H1 (cell line): Measurements from ENCODE around the gene RPL38. TPM values are rescaled to one million over a fixed set of nuclear protein-coding genes. Genes with fewer than 3 reads are reported as not detected.

Experiments used
- BCL11A ChIP-seq, 2 experiments: IDR thresholded peaks; one replicate each; pipeline ENCODE4 v1.6.1; 2011; ENCODE audit warnings: low read depth in 2 of 2, low read length in 2 of 2, mild to moderate bottlenecking in 2 of 2
- CHD7 ChIP-seq: fragments of 300-600 bp; sonication (generic); IDR thresholded peaks from 2 replicates; pipeline ENCODE4 v1.7.1; 2012; ENCODE audit warnings: low read length, moderate library complexity, mild to moderate bottlenecking, inconsistent platforms; ENCODE audit not compliant: insufficient replicate concordance
- E2F6 ChIP-seq: IDR thresholded peaks from 2 replicates; pipeline ENCODE4 v1.6.1; 2012; ENCODE audit warnings: inconsistent platforms
- GABPA ChIP-seq: IDR thresholded peaks from 2 replicates; pipeline ENCODE4 v1.6.1; 2011; ENCODE audit warnings: mild to moderate bottlenecking, low read length, moderate library complexity, borderline replicate concordance; ENCODE audit not compliant: insufficient read depth
- JUND ChIP-seq: IDR thresholded peaks from 2 replicates; pipeline ENCODE4 v1.6.1; 2011; ENCODE audit warnings: mild to moderate bottlenecking, improper control_type of control experiment, low read length
- POLR2A ChIP-seq, 2 experiments: IDR thresholded peaks; 1 replicate in 1 of 2; 2 replicates in 1 of 2; pipeline ENCODE4 v1.6.1; 2011; ENCODE audit warnings: low read depth in 2 of 2, low read length in 2 of 2, mild to moderate bottlenecking in 2 of 2; ENCODE audit errors: control extremely low read depth in 1 of 2
- SUZ12 ChIP-seq: fragments of 200-600 bp; sonication (generic); IDR thresholded peaks from 2 replicates; pipeline ENCODE4 v1.6.1; 2012; ENCODE audit warnings: mild to moderate bottlenecking, inconsistent platforms, low read length, moderate library complexity, mixed read lengths
- polyA plus RNA-seq, 7 experiments: library from polyadenylated mRNA; depleted of rRNA in 3 of 7; stranded (reverse) in 5 of 7; unstranded in 2 of 7; fragments of >200 nt in 5 of 7; fragments of 200-250 nt in 2 of 7; gene quantifications; 1 replicate in 5 of 7; 2 replicates in 1 of 7; 4 replicates in 1 of 7; pipeline versions ENCODE4 v1.2.1 to v1.2.3, GENCODE V29; 2011 to 2013; ENCODE audit warnings: missing spikeins in 2 of 7, mixed read lengths in 2 of 7
- total RNA-seq: library from RNA; stranded (reverse); fragmentation: NEBNext Ultra II Directional; extraction: Animal tissue kit (Norgen Biotek cat#: 25700); gene quantifications from 2 replicates; pipeline ENCODE4 v1.2.1, GENCODE V29; 2021
- TF ChIP-seq, protein P1 (sequence below): IDR thresholded peaks from 2 replicates; pipeline ENCODE4 v1.6.1; 2012; ENCODE audit warnings: low read length, inconsistent platforms

The RPL38 gene
- total and polyA plus RNA-seq, 2 of the 8 experiments (the other 6 are each of a cell fraction or from before 2014, with no cell fraction given): 412 to 1,195 TPM

GRCh38 chr17:74223901-74224300 is 20.4 kb downstream of the RPL38 start (continued):
- TF ChIP-seq CHD7 (no peak), GABPA (no peak), E2F6 (no peak), SUZ12 (no peak), POLR2A (IDR thresholded peaks at IDR 0.05; ENCODE audit: control extremely low read depth in 1 of 2, low read depth in 2 of 2, low read length in 2 of 2) (no peak), JUND (no peak), BCL11A (IDR thresholded peaks at IDR 0.05; ENCODE audit: low read depth in 2 of 2, low read length in 2 of 2) (no peak)
- TF ChIP-seq, protein P1, sequence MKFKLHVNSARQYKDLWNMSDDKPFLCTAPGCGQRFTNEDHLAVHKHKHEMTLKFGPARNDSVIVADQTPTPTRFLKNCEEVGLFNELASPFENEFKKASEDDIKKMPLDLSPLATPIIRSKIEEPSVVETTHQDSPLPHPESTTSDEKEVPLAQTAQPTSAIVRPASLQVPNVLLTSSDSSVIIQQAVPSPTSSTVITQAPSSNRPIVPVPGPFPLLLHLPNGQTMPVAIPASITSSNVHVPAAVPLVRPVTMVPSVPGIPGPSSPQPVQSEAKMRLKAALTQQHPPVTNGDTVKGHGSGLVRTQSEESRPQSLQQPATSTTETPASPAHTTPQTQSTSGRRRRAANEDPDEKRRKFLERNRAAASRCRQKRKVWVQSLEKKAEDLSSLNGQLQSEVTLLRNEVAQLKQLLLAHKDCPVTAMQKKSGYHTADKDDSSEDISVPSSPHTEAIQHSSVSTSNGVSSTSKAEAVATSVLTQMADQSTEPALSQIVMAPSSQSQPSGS: no peak
